Measurements from ENCODE around the gene STUB1. TPM values are rescaled to one million over a fixed set of nuclear protein-coding genes. Genes with fewer than 3 reads are reported as not detected.

STUB1 gene
- total and polyA plus RNA-seq, 10 of the 15 experiments (the other 5 are each of a cell fraction or from before 2014, with no cell fraction given): 4.2 to 136 (median 67.1) TPM

- no peak for TF ChIP-seq E2F8 (IDR thresholded peaks at IDR 0.05; ENCODE audit: low read depth, partially characterized antibody)
- no peak for TF ChIP-seq YBX1 (IDR thresholded peaks at IDR 0.05)
- TF ChIP-seq IRF5 (IDR thresholded peaks at IDR 0.05; ENCODE audit: borderline replicate concordance): no peak
- peak; percentile 51 for TF ChIP-seq NR2C1 (IDR thresholded peaks at IDR 0.05)
- no peak for TF ChIP-seq E2F4 (IDR thresholded peaks at IDR 0.05; ENCODE audit: low read depth, low read length)
- no peak for TF ChIP-seq HDGF (IDR thresholded peaks at IDR 0.05)
- TF ChIP-seq PBX3 (IDR thresholded peaks at IDR 0.05; ENCODE audit: insufficient replicate concordance, low read depth, low read length): no peak
- TF ChIP-seq PAX5 (IDR thresholded peaks at IDR 0.05; ENCODE audit: borderline replicate concordance, low read depth, low read length): 0 out of 2 replicates have a peak, but pooled peaks have one; percentile 21
- TF ChIP-seq YY1 (IDR thresholded peaks at IDR 0.05; ENCODE audit: low read depth, low read length): peak; percentile 44; the same call in 1 of the 2 replicates
- no peak for TF ChIP-seq BRCA1 (IDR thresholded peaks at IDR 0.05; ENCODE audit: low read depth, low read length)
- no peak for TF ChIP-seq SREBF2 (IDR thresholded peaks at IDR 0.05; ENCODE audit: low read length)
- TF ChIP-seq EGR1 (IDR thresholded peaks at IDR 0.05; ENCODE audit: borderline replicate concordance in 1 of 2, low read depth in 2 of 2, low read length in 2 of 2): peak; percentile 33 to 96
- no peak for TF ChIP-seq NFIC (IDR thresholded peaks at IDR 0.05; ENCODE audit: low read depth, low read length)
- TF ChIP-seq RBBP5 (conservative IDR thresholded peaks at IDR 0.05): no peak
- TF ChIP-seq SMC3 (IDR thresholded peaks at IDR 0.05; ENCODE audit: borderline replicate concordance, low read length): no peak
- TF ChIP-seq POLR2AphosphoS2 (IDR thresholded peaks at IDR 0.05; ENCODE audit: low read depth, low read length): peak; percentile 78; the same call in 1 of the 2 replicates
- no peak for TF ChIP-seq USF2 (IDR thresholded peaks at IDR 0.05; ENCODE audit: borderline replicate concordance, low read depth, low read length)
- TF ChIP-seq CBX3 (IDR thresholded peaks at IDR 0.05; ENCODE audit: borderline replicate concordance, low read depth): no peak
- TF ChIP-seq IKZF1 (conservative IDR thresholded peaks at IDR 0.05): peak; percentile 63
- TF ChIP-seq NR2F1 (conservative IDR thresholded peaks at IDR 0.05): peak; percentile 89
- TF ChIP-seq BHLHE40 (IDR thresholded peaks at IDR 0.05; ENCODE audit: borderline replicate concordance in 1 of 2, low read depth in 2 of 2, low read length in 1 of 2): peak; percentile 78 to 92; a peak in 3 of 4 replicates
- no peak for TF ChIP-seq STAT1 (conservative IDR thresholded peaks at IDR 0.05)
- TF ChIP-seq SRF (IDR thresholded peaks at IDR 0.05; ENCODE audit: low read depth in 2 of 2, low read length in 2 of 2): peak in 1 of 2 experiments; percentile 20; a peak in 1 of 4 replicates
These were observed 38.7 kb upstream of the STUB1 start, which contains the start of gene MCRIP2 (continued) for GRCh38 chr16:641326-642188.
